Gastrocnemius medialis (tissue), 4 donors: ENCODE results near the gene ZBTB34. TPM values are rescaled to one million over a fixed set of nuclear protein-coding genes. Genes with fewer than 3 reads are reported as not detected.
A peak's percentile ranks its signal among the peaks of the same experiment; 100 is the strongest.

Experiments used
- ATAC-seq, 2 donors: fragments of 150-250 bp; one replicate each; pipeline ENCODE4 v1.9.1; 2016
- DNase-seq, 2 donors: peaks; one replicate each; pipeline ENCODE4 v3.0.0-alpha.2; 2019
- H3K27ac ChIP-seq, 4 donors: fragments of 200-600 bp; sonication (generic); 1 replicate in 1 of 4; 2 replicates in 3 of 4; pipeline ENCODE4 v1.5.1; 2016 to 2018; ENCODE audit warnings: mild to moderate bottlenecking in 2 of 4, moderate library complexity in 1 of 4
- H3K27me3 ChIP-seq, 3 donors: fragments of 200-600 bp; sonication (generic) in 2 of 3; 1 replicate in 1 of 3; 2 replicates in 2 of 3; pipeline versions ENCODE4 v1.5.1 to v1.6.0; 2016 to 2019; ENCODE audit warnings: mild to moderate bottlenecking in 1 of 3, moderate library complexity in 1 of 3
- H3K36me3 ChIP-seq, 2 donors: fragments of 200-600 bp; sonication (generic) in 1 of 2; one replicate each; pipeline ENCODE4 v1.5.1; 2017 to 2018
- H3K4me1 ChIP-seq, 2 donors: fragments of 200-600 bp; sonication (generic) in 1 of 2; one replicate each; pipeline ENCODE4 v1.5.1; 2016 to 2017; ENCODE audit warnings: mild to moderate bottlenecking in 2 of 2
- H3K4me3 ChIP-seq, 4 donors: fragments of 200-600 bp; sonication (generic) in 3 of 4; 1 replicate in 1 of 4; 2 replicates in 3 of 4; pipeline ENCODE4 v1.5.1; 2016 to 2019; ENCODE audit warnings: mild to moderate bottlenecking in 2 of 4
- H3K9me3 ChIP-seq, 3 donors: fragments of 200-600 bp; sonication (generic) in 2 of 3; 1 replicate in 1 of 3; 2 replicates in 2 of 3; pipeline ENCODE4 v1.5.1; 2016 to 2019
- POLR2A ChIP-seq, 2 donors: fragments of 450-650 bp; IDR thresholded peaks; one replicate each; pipeline ENCODE4 v1.6.1; 2017; ENCODE audit warnings: antibody characterized with exemption in 2 of 2, mild to moderate bottlenecking in 2 of 2, moderate library complexity in 2 of 2
- in situ Hi-C, 4 donors: fragments of 200-750 bp; cut with MboI; loops; one replicate each; pipeline versions ENCODE4 v1.15.0 to v1.8.0; 2017; ENCODE audit warnings: low sequenced_read_pairs in 4 of 4
- intact Hi-C: fragments of 100-400 bp; cut with DNase I; formaldehyde crosslinking; loops from one replicate; pipeline ENCODE4 v1.15.1; 2023; ENCODE audit warnings: low total_unique reads
- total RNA-seq, 4 donors: library from RNA; depleted of rRNA; stranded (reverse); fragments of >200 nt; gene quantifications; one replicate each; pipeline versions ENCODE4 v1.1.0 to v1.2.3, GENCODE V29; 2016
- TF ChIP-seq, protein P1 (sequence below), 5 experiments: fragments of 450-650 bp in 3 of 5; fragments of 200-600 bp in 2 of 5; sonication (generic) in 2 of 5; IDR thresholded peaks in 4 of 5; conservative IDR thresholded peaks in 1 of 5; 1 replicate in 4 of 5; 2 replicates in 1 of 5; pipeline ENCODE4 v1.5.1; 2016 to 2019; ENCODE audit warnings: antibody characterized with exemption in 5 of 5, mild to moderate bottlenecking in 3 of 5, moderate library complexity in 3 of 5

The ZBTB34 gene
- total RNA-seq, 4 donors from 2014 or later = 6.2 to 8.7 (median 6.9) TPM

DNA sequence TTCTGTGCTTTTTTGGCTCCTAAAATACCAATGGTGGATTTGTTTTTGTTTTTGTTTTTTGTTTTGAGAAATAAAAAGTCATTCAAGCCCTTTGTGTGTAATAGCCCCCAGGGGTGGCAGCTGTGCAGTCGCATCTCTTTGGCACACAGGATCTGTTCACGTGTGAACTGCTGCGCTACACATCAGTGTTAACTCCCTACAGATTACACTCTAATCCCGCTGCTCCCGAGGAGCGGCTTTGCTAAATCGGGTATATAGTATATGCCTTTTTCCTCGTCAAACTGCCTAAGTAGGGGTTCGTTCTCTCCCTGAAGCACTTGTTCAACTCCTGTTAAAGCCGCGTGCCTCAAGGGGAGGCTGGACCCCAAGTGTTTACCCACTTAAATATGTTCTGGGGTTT, 22.3 kb downstream of the ZBTB34 start:
- in situ Hi-C loops = no loop called here

DNA sequence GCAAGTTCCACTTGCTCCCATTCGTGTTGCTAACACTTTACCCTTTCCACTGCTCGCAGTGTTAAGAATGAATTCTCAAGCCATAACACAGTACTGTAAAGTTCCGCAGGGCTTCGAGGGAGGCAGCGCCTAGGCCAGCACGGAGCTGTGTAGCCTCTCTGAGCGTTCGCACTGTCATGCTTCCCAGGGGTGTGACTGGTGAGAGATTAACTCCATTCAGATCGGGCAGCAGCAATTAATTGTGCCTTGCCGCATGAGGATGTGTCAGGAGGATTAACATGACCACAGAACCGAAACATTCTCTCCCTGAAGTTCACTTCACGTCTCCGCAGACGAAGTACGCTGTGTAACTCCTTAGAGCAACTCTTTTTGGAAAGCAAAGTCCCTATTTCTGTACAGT, 23.2 kb downstream of the ZBTB34 start:
- no peaks in the 10 kb centered on the region for H3K9me3 ChIP-seq
- ATAC-seq (peak in 1 of 2 donors; percentile 46), DNase-seq (no peak)
- H3K36me3 ChIP-seq = peaks cover 0 to 31% of the 10 kb centered on the region in 2 donors
- TF ChIP-seq POLR2A (IDR thresholded peaks at IDR 0.05) = no peak
- TF ChIP-seq, protein P1, sequence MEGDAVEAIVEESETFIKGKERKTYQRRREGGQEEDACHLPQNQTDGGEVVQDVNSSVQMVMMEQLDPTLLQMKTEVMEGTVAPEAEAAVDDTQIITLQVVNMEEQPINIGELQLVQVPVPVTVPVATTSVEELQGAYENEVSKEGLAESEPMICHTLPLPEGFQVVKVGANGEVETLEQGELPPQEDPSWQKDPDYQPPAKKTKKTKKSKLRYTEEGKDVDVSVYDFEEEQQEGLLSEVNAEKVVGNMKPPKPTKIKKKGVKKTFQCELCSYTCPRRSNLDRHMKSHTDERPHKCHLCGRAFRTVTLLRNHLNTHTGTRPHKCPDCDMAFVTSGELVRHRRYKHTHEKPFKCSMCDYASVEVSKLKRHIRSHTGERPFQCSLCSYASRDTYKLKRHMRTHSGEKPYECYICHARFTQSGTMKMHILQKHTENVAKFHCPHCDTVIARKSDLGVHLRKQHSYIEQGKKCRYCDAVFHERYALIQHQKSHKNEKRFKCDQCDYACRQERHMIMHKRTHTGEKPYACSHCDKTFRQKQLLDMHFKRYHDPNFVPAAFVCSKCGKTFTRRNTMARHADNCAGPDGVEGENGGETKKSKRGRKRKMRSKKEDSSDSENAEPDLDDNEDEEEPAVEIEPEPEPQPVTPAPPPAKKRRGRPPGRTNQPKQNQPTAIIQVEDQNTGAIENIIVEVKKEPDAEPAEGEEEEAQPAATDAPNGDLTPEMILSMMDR (IDR thresholded peaks at IDR 0.05 in 4 of 5, conservative IDR thresholded peaks at IDR 0.05 in 1 of 5) = no peak
- no peak overlapping the region for H3K4me3 ChIP-seq
- peaks cover 44 to 53% of the 10 kb centered on the region in 2 donors for H3K4me1 ChIP-seq
- in situ Hi-C loops = no loop called here
- H3K27ac ChIP-seq = peak overlapping the region in 1 of 4 donors; percentile 3
- H3K27me3 ChIP-seq = no peaks in the 10 kb centered on the region
- intact Hi-C loops = no loop called here

More for the DNA sequence above, 22.3 kb downstream of the ZBTB34 start:
- Histone ChIP-seq H3K27me3 (no peaks in the 10 kb centered on the region), H3K9me3 (no peaks in the 10 kb centered on the region), H3K36me3 (peaks cover 0 to 31% of the 10 kb centered on the region in 2 donors), H3K27ac (no peak overlapping the region), H3K4me3 (no peak overlapping the region), H3K4me1 (peaks cover 44 to 53% of the 10 kb centered on the region in 2 donors)
- intact Hi-C loops = no loop called here
- ATAC-seq (no peak), DNase-seq (no peak)
- TF ChIP-seq, protein P1 (IDR thresholded peaks at IDR 0.05 in 4 of 5, conservative IDR thresholded peaks at IDR 0.05 in 1 of 5) = no peak
- TF ChIP-seq POLR2A (IDR thresholded peaks at IDR 0.05) = no peak

DNA sequence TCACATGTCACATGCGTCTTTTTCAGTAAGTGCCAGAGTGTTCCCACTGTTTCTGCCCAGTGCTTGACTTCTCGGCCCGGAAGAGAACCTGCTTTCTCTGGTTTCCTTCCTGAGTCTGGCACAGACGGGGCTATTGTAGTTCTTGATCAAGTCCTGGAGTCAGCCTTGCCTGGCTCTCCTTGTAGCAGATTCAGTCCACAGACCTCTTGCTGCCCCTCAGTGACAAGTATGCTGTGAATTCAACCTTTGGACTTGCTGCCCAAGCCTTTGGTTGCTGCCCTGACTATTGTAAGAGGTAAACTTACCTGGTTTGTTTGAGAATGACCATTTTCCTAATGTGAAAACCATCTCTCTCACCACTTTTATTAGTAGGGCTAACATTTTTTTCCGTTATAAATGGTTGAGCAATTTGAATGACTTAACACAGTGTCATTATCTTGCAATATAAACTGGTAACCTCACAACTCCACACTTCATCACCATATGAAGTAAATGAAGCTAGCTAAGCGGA, 24.7 kb downstream of the ZBTB34 start:
- peaks cover 44 to 53% of the 10 kb centered on the region in 2 donors for H3K4me1 ChIP-seq
- TF ChIP-seq, protein P1 (IDR thresholded peaks at IDR 0.05 in 4 of 5, conservative IDR thresholded peaks at IDR 0.05 in 1 of 5) = no peak
- TF ChIP-seq POLR2A (IDR thresholded peaks at IDR 0.05) = no peak
- no peaks in the 10 kb centered on the region for H3K9me3 ChIP-seq
- H3K4me3 ChIP-seq = no peak overlapping the region
- H3K27me3 ChIP-seq = no peaks in the 10 kb centered on the region
- peaks cover 0 to 22% of the 10 kb centered on the region in 2 donors for H3K36me3 ChIP-seq
- DNase-seq = no peak
- ATAC-seq = peak; percentile 43 to 45
- intact Hi-C loops = no loop called here
- H3K27ac ChIP-seq = peak overlapping the region in 3 of 4 donors; percentile 47 to 71 (median 52)
- in situ Hi-C loops = no loop called here

DNA sequence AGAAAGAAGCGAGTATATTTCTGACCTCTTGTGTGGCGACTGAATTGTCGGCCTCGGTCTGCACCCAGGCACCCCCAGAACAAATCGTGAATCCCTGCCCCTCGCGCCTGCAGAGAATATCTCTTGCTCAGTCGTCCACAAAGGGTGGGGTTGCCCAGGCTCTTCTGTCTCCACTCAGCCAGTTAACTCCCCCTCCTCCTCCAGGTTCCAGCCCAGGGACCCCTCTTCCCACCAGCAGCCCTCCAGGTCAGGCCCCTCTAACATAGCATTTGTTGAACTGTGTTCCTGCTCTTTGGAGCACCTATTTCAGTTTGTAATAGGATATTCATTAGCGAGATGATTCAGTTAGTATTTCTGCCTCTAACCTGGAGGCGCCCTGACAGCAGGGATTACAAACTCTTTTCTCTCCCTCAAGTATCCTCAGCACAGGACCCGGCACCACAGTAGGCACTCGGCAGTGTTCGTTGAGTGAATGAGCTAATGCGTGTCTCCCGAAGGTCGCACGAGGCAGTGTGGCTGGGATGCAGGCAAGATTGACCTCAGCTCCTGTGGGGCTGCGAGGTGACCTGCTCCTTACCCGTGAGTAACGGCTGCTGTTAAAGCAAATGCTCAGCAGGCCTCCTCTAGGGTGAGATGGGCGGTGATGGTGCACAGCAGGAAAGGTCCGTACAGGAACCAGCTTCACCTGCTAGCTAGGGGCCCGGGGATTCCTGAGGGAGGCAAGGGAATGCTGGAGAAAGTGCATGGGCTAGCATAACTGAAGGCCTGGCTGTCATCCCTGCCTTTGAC, 25.8 kb downstream of the ZBTB34 start:
- TF ChIP-seq POLR2A (IDR thresholded peaks at IDR 0.05) = no peak
- TF ChIP-seq, protein P1 (IDR thresholded peaks at IDR 0.05 in 4 of 5, conservative IDR thresholded peaks at IDR 0.05 in 1 of 5) = no peak
- peaks cover 0 to 14% of the 10 kb centered on the region in 2 donors for H3K36me3 ChIP-seq
- peaks cover 44 to 47% of the 10 kb centered on the region in 2 donors for H3K4me1 ChIP-seq
- H3K4me3 ChIP-seq = no peak overlapping the region
- no peaks in the 10 kb centered on the region for H3K9me3 ChIP-seq
- ATAC-seq (peak; percentile 65), DNase-seq (no peak)
- intact Hi-C loops = no loop called here
- H3K27ac ChIP-seq = peak overlapping the region in 3 of 4 donors; percentile 19 to 71 (median 38)
- no peaks in the 10 kb centered on the region for H3K27me3 ChIP-seq
- in situ Hi-C loops = no loop called here
